ENCODE results near the gene UROD.

- TF ChIP-seq CTCF (IDR thresholded peaks at IDR 0.05), result no peak
- no peak for TF ChIP-seq POLR2A (IDR thresholded peaks at IDR 0.05)
These were observed 16.4 kb upstream of the UROD start for GRCh38 chr1:44995467-44996238.
